GM13976 (cell line): Measurements from ENCODE around the gene PPP1R1A.

Experiments
- DNase-seq: peaks from one replicate; pipeline ENCODE4 v3.0.0; 2012; ENCODE audit warnings: low spot score
- in situ Hi-C: fragments of 300-500 bp; cut with MboI; formaldehyde crosslinking; loops from one replicate; pipeline ENCODE4 v1.12.0; 2022; ENCODE audit warnings: low sequenced_read_pairs, mixed read lengths, inconsistent platforms; ENCODE audit not compliant: unreplicated experiment
- TF ChIP-seq, protein P1 (sequence below): IDR thresholded peaks from 2 replicates; pipeline ENCODE4 v1.5.1; 2012; ENCODE audit warnings: borderline replicate concordance, mild to moderate bottlenecking; ENCODE audit not compliant: insufficient read depth; ENCODE audit errors: extremely low read depth, missing control alignments, control extremely low read depth

PPP1R1A gene

DNA sequence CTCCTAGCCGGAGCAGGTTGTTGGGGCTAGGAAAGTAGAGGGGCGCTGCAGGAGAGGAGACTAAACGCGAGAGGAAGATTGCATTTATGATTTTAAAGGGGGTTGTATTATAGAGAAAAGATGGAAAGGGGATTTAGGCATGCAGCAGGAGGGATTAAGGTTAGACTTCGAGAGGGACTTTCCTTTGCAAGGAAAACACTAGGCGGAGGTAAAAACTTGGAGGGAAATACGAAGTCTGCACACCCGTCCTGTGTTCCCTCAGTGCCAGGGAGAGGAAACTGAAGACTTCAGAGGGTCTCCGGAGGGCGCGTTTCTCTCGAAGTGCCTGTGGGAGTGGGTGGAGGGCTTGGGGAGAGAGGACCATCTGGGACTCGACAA, 420 bp upstream of the PPP1R1A start:
- TF ChIP-seq, protein P1, sequence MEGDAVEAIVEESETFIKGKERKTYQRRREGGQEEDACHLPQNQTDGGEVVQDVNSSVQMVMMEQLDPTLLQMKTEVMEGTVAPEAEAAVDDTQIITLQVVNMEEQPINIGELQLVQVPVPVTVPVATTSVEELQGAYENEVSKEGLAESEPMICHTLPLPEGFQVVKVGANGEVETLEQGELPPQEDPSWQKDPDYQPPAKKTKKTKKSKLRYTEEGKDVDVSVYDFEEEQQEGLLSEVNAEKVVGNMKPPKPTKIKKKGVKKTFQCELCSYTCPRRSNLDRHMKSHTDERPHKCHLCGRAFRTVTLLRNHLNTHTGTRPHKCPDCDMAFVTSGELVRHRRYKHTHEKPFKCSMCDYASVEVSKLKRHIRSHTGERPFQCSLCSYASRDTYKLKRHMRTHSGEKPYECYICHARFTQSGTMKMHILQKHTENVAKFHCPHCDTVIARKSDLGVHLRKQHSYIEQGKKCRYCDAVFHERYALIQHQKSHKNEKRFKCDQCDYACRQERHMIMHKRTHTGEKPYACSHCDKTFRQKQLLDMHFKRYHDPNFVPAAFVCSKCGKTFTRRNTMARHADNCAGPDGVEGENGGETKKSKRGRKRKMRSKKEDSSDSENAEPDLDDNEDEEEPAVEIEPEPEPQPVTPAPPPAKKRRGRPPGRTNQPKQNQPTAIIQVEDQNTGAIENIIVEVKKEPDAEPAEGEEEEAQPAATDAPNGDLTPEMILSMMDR: no peak

DNA sequence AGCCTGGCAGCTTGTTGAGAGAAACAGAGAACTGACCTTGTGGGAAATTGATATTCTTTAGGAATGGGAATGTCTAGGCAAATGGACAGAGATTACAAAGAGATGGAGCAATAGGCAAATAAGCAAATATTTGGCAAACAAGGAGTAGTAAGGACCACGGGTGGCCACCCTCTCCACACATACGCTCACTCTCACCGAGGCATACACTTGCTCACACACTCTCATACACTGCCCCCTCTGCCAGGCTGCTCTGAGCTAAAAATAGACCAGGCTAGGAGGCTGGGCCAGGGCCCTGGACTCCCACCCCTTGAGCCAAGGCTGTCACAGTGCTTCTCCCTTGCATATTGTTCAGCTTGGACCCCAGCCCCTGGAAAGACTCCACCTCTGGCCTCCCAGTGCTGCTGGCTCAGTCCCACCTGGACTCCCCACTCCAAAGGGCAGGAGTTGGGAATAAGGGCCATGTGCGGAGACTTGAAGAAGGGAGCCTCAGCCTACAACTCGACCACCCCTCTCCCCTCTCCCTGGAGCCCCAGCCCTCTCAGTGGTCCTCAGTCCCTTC, 1.1 kb downstream of the PPP1R1A start:
- DNase-seq: no peak
- in situ Hi-C loops: no loop called here
- TF ChIP-seq, protein P1: no peak

More for the DNA sequence above, 420 bp upstream of the PPP1R1A start:
- in situ Hi-C loops: no loop called here
- no peak for DNase-seq

DNA sequence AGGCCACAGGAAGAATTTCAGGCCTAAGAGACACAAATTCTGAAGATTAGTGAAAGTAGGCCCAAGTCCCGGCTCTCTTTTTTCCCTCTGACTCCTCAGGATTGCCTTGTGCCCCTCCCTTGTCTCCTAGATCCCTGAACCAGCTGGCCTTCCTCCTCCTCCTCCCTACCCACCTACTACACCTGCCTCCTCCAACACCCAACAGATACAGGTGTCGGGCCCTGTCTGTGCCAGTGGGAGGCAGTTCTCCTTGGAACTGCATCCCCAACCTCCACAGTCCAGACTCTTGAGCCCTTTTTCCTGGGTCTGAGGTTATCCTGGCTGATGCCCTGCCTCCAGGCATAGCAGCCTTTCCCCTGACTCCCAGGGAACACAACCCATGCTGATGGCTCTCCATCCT, 1.8 kb downstream of the PPP1R1A start:
- DNase-seq: no peak
- in situ Hi-C loops: no loop called here
- TF ChIP-seq, protein P1: no peak

DNA sequence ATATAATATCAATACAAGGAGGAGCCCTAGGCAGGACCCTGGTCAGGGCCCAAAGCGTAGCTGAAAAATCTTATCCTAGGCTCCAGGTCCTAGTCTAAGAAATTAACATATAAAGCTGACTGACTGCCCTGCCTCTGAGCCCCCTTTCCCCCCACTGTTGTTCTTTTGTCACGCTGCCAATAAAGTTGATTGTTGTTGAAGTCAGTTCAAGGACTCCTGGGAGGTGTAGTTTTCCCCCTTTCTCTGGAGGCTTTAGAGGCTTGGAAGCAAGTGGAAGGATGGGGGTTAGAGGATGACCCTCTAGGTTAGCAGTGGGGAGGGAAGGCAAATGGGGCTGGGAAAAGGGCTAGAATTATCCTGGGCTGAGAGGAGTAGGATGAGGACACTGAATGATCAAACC, 3.2 kb downstream of the PPP1R1A start:
- TF ChIP-seq, protein P1: no peak
- in situ Hi-C loops: no loop called here
- no peak for DNase-seq

DNA sequence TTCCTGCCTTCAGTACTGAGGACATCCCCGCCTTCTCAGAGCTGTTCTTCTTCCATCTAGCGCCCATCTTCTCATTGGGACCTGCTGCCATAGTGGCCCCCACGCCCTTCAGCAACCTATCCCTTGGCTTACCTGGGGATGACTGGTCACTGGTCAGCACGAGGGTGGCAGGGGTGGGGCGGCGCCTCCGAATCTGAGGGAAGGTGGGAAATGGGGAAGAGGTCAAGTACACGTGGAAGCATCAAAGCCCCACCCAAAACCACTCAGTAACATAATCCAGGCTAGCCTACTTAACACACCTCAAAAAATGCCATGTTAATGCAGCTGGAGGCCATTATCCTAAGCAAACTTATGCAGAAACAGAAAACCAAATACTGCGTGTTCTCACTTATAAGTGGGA, 4.3 kb downstream of the PPP1R1A start:
- in situ Hi-C loops: no loop called here
- TF ChIP-seq, protein P1: no peak

DNA sequence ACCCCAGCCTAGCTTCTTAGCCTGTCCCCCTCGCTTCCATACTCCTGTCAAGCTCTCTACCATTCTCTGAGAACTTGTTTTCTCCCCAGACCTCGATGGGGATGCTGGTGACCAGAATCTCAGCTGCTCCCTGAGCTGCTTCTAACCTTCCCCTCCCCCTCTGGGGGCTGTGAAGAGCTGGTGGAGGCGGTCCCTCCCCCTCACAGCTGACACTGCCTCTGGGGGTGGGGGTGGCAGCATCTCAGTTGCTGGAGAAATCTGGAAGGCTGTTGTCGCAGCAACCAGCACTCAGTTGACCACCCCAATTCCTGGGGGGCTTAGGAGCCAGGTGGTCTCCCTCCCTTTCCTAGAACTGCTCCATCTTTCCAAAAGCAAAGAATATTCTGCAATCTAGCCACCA, 4.7 kb downstream of the PPP1R1A start:
- in situ Hi-C loops: no loop called here
- TF ChIP-seq, protein P1: no peak
- DNase-seq: no peak

More for the DNA sequence above, 4.3 kb downstream of the PPP1R1A start:
- no peak for DNase-seq

DNA sequence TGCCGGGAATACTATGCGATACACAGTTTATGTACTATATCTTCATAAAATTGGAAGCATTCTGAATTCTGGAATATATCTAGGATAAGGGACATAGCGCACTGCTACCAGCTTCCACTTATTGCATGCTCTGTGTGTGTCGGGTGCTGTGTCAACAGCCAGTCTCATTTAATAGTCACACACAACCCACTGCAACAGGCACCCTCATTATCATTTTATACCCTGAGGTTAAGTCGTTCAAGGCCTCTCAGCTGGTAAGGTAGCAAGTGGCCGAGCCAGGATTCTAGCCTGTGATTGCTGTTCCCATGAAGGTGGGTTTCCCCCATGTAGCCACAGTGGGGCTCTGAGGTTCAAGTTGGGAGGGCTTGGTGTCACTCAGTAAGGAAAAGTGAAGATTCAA, 7.0 kb downstream of the PPP1R1A start:
- TF ChIP-seq, protein P1: no peak
- in situ Hi-C loops: no loop called here
- no peak for DNase-seq
